HL-60/S4 treated with retinoic acid at 250 ng/mL for 4 days and 3 days (cell line): ENCODE data around the gene NEURL4.

Experiments used
- in situ Hi-C: fragments of 300-500 bp; cut with MboI; formaldehyde crosslinking; loops from 2 replicates; pipeline ENCODE4 v1.7.0; 2022; ENCODE audit warnings: low sequenced_read_pairs

Gene NEURL4

DNA sequence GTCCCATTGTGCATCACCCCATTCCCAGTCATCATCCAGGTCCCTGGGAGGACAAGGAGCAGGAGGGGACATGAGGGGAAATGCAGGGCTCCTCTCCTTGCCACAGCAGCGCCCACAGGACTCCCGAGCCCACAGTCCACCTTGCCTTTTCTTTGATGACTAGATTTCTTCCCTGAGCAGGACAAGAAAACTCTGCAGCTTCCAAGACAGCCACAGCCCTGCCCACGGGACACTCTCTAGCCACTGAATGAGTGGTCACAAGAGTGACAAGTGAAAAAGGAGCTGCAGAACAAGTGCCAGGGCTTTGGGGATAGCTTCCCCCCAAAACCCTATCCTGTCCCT lies 4.7 kb downstream of the NEURL4 start:
- in situ Hi-C loops: no loop called here

DNA sequence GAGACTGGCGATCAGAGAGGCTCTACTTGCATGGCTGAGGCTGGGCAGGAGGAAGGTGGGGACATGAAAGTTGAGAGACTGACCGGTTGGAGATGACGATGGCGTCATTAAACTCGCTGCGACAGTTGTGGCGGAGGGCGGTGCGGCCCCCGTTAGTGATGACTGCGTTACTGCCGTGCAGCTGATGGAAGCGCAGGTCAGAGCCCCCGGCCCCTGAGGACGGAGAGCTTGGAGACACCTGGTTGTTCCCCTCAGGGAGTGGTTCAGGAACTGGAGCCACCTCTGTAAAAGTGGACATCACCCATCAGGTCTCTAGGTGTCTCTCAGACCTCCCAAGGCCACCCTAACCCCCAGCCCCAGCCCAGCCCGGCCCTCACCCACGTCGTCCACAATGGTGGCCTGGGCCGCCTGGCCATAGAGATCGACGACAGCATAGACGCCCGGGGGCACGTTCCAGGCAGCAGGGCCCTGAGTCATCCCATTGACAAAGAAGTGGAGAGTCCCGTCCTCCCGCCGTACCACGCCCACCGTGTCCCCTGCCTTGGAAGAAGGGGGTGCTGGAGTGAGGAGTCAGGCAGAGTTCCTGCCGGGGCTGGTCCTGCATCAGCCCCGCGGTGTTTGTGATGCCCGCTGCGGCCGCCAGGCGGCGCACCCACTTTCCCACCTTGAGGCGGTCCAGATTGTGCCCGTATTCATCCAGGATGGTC lies 5.3 kb downstream of the NEURL4 start:
- in situ Hi-C loops: no loop called here

DNA sequence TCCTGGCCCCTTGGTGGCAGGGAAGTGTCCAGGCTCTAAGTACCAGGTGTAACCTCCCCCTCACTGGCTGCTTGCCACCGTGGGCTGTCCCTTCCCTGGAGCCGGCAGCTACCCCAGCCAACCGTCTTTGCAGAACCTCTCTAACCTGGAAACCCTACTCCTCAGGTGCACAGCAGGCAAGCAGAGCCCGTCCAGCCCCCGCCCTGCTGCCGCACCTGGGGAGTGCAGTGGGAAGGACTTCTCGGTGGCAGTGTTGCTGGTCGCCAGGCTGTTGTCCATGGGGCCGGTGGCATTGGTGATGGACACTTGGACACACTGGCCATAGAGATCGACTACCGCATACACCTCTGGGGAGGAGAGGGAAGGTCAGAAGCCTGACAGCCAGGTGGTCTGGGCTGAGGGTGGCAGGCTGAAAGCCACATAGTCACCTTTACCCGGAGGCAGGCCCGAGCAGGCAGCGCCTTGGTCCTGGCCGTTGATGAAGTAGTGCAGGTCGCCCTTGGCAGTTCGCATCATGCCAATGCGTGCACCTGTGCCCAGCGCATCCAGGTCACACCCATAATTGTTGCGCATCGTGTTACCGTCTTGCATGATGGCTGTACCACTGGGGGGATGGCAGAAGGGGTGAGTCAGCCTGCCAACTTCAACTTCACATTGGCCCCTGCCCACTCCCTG lies 6.5 kb downstream of the NEURL4 start:
- in situ Hi-C loops: no loop called here

DNA sequence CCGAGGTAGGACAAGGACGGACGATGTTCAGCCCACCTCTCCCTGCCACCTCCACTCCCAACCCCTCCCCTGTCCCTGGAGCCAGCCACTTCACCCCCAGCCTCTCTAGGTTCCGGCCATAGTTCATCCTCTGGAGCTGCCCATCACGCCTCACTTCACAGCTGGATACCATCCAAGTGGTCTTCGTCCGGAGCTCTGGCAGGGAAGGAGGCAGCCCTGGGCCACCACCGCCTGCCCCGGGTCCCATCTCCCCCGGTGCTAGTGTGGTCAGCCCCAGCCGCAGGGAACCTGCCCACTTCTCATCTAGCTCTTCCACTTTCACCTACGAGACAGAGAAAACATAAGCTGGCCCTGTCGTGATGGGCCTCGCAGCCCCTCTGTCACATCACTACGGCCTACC lies 7.7 kb downstream of the NEURL4 start:
- in situ Hi-C loops: no loop called here

DNA sequence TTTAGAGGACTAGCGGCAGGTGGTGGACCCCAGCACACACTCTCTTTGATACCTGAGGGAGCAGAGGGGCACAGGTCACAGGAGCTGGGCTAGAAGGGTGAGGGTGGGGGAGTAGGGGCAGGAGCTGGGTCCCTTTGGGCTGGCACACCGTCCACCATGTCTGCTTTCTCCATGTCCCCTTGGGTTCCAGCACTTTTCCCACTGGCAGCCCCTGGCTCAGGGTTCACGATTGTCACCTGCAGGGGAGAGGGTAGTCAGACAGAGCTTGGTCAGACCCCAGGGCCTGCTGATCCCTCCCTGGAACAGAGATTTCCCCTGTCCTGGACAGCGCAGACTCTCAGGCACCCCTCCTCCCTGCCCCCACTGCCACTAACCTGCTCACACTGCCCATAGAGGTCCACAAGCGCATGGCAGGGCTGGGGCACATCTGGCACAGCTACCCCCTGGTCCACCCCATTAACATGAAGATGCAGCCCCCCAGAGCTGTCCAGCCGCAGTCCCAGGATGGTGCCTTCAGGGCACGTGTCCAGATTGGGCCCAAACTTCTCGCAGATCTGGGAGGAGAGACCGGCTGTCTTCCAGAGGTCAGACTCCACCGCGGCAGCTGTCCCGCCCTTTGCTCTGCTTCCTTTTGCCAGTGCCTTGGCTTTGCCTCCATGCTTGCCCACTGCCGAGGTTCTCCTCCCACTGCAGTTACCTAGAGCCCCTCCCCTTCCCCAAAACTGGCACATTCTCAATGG lies 10.8 kb downstream of the NEURL4 start:
- in situ Hi-C loops: no loop called here

DNA sequence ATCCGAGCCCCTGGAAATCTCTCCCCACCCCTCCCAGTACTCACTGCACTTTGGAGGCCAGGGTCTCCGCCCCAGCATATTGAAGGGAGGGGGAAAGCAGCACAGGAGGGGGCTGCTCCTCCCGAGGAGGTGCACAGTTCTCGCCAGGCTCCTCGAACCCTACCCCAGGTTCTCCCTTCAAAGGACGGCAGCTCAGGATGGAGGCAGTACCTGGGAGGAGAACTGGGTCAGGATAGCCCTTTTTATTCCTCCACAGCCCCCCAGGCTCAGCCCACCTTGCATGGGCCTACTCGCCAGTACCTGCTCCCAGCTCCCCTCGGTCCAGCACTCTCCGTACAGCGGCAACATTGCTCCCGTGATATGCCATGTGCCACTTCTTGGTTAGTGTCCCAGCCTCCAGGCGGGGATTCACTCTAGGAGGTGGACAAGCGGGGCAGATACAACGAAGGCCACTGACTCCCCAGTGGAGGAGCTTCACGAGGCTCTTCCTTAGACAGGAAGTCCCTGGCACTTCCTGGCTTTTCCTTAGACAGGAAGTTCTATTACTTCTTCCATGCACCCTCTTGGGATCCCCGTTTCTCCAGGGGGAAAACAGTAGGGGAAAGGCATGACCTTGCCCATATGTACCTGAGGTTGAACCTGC lies 11.9 kb downstream of the NEURL4 start:
- in situ Hi-C loops: no loop called here

DNA sequence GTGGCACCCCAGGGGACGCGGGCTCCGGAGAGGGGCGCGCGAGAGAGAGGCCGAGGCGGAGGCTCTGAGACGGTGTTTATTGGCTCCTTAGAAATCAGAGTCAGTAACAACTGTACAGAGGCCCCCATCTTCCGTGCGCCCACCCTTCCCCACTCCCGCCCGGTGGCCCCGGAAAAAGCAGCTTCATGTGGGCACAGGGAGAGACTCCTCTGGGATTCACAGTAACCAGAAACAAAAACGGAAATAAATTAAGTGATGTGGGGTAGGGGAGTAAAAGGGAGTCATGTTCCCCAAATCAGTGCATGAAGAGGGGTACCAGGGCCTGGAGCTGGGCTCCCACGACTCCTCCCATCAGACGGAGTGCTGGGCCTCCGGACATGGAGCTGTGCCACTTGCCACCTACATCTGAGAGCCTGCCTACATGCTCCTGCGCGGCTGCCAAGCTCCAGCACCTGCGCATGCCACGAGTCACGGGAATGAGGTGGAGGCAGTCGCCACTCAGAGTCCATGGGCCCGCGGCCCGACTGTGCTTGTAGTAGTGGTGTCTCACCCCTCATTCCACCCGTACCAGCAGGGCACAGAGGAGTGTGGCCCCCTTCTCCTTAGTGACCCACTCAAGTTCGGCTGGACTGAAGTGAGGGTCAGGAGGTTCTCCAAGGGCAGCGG lies 13.4 kb downstream of the NEURL4 start:
- in situ Hi-C loops: no loop called here

DNA sequence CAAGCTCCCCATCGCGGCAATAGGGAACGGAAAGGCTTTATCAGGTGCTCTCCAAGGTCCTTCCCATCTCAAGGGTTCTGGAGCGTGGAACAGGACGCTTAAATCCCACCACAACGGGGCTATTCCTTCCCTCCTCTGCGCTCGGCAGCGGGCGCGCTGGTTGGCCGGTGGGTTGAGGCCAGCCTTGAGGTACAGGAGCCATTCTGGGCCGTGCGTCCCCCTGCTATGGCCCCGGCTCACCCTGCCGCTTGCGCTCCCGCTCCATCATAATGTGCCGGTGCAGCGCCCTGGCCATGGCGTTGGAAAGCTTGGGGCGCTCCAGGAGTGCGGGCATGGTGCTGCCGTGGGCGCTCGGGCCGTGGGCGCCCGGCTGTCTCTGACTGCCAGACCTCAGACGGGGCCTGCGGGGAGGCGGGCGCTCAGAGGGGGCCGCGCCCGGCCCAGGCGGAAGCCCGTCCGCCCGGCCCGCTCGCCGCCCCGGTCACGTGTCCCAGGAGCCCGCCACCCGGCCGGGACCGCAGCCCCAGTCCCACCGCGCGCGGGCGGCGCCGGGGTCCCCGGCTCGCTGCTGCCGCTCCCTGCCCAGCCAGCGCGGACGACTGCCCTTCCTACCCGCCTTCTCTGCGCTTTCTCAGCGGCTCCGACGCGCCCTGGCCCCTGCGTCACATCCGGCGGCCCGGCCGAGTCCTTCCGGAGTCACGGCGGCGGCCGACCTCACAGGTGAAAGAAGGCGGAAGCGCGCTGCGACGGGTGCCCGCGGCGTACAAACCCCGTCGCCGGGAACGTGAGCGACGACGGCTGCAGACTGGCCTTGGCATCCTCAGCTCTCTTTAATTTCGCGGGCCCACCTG lies 14.2 kb downstream of the NEURL4 start, which contains the start of gene GPS2:
TSS of gene GPS2 (minus strand) at position 642 of the 851 bp plus-strand sequence. CDS start at position 334, 308 bp downstream.
- in situ Hi-C loops: no loop called here

DNA sequence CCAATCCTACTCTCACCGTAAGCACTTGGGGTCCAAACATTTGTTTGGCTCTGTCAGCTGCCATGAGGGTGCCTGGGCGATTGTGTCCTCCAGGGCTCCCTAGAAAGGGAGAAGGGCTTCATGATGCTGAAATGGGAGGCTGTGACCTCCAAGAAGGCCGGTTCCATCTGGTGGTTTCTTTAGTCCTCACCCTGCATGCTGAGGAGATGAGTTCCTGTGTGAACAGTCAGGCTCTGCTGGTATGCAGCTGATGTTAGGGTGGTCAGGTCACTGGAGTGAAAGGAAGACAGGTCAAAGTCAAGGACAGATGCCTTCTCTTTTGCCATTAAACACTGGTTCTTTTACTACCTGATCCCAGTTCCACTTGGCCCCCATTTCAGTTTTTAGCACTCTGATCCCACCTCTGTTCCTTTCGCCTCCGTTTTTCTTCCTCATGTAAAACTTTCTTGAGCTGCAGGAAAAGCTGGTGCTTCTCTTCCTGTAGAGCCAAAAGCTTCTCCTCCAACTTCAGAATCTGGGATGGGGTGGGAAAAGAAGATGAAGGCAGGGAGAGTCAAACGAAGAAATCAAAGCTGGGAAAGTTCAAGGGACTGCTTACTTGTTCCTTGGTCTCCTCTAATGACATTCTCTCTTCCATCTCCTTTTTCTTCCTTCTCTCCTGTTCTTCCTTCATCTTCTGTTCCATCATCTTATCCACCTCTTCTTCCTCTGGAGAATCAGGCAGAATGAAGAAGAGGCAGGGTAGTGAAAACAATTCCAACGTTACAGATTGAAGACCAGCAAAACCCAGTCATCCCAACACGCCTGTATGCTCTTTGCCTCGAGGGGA lies 15.0 kb downstream of the NEURL4 start:
- in situ Hi-C loops: no loop called here

DNA sequence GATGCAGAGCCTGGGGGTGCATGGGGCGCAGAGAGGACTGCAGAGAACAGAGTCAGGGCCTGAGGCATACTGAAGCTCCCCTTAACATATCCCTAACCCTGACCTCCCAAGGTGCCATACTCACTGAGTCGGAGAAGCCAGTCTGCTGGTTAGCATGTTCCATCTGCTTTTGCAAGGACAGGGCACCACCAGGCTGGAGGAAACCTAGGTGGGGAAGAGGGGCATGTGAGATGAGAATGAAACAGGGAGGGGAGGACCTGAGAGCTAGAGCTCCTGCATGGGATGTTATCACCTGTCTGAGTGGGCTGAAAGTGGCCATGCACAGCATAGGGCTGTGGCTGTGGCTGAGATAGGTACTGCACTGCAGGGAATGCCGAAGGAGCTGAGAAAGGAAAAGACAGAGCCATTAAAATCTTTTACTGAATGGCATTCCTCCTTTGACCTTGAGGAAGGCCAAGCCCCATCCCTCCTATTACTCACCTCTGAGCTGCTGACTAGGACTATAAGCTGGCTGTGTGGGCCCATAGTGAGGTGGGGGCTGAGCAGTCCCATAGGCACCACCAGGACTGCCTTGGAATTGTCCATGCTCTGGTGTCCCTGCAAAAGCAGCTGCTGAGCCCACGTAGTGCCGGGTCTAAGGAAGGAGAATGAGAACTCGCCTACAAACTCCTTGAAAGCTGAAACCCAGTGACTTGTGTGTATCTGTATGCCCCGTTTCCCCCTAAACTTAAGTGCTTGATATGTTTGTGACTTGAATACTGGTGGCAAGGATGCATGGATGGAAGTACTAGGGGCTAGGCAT lies 15.8 kb downstream of the NEURL4 start:
- in situ Hi-C loops: no loop called here

DNA sequence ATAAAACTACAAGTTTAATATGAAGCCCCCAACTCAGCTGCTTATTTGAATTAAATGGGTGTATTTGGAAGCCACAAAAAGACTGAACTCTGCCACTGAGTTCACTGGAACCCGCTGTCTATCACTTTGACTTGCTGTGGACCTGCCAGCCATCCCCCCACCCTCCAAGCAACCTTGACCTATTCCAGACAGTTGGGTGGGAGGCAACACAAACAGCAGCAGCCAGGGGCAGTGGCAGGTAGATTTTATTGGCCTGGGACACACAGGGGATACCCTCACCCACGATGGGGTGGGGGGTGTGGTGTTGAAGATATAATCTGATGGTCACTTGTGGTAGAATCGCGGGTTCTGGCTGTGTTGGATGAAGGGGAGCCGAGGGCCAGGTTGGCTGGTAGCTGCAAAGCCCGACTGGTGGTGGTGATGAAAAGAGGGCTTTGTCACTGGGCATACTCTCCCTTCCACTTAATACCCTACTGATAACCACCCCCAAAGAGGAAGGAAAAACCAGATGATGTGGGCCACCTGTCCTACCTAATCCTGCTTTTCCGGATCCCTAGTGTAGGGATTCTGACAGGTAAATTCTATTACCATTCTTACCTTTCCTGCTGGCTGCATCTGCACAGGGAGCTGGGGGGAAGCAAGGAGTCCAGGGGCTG lies 16.6 kb downstream of the NEURL4 start:
- in situ Hi-C loops: no loop called here

DNA sequence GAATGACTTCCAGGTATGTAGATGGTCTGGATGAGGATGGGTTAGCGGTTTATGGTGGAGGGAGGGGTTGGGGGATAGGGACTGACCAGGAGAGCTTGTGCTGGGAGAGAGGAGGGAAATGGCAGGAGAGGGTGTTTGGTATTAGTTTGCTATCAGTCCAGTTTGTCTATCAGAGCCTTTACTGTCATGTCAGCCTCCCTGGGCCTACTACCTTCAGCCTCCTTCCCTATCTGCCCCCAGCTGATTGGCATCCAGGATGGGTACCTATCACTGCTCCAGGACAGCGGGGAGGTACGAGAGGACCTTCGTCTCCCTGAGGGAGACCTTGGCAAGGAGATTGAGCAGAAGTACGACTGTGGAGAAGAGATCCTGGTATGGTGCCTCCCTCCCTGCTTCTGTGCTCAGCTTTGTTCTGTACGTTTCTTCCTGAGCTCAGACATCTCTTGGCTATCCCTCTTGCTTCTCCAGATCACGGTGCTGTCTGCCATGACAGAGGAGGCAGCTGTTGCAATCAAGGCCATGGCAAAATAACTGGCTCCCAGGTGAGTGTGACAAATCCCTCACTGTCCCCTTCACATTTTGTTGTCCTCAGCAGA lies 17.9 kb downstream of the NEURL4 start:
- in situ Hi-C loops: no loop called here

DNA sequence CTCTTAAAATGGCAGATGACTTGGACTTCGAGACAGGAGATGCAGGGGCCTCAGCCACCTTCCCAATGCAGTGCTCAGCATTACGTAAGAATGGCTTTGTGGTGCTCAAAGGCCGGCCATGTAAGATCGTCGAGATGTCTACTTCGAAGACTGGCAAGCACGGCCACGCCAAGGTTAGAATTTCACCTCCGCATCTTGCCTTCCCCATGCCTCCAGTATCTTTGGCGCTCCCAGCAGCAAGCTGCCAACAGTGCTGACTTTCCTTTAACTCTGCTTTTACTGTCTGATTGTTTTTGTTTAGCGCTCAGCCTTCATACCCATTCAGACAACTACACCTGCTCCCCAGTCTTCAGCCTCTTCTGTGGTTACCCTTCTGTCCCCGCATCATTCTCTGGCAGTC lies 19.5 kb downstream of the NEURL4 start:
- in situ Hi-C loops: no loop called here

DNA sequence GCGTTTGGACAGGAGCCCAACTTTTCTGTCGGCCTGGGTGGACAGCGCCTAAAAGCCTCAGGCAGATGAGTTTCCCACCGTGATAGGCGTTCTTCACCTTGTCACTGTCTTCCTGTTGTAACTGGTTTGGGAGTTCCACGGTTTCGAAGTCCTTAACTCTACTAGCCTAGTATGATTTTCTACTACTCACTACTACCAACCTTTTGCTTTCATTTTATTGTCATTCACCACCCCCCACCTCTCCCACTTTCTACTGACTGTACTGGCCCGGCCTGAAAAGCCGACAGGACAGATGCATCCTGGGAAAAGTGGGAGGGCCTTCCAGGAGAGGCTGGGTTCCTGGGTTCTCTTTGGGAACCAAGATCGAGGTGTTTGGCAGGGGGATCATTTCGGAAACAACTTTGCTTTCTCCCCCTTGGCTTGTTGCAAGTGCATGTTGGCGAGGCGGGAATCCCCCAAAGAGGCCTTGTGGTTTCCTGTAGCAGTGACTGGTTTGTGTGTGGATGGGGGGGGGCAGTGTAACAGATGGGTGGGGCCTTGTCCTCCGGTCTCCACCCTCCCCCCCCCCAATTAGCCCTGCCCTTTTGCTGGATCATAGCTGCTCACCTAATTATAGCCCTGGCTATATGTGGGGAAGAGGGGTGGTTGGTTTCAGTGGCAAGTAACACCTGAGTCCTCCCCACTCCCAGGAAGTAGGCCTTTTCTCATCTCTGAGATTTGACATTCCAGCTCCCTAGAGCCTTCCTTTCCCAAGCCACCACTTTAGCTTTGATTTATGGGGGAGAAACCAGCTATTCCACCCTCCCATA lies 20.3 kb downstream of the NEURL4 start:
- in situ Hi-C loops: no loop called here

DNA sequence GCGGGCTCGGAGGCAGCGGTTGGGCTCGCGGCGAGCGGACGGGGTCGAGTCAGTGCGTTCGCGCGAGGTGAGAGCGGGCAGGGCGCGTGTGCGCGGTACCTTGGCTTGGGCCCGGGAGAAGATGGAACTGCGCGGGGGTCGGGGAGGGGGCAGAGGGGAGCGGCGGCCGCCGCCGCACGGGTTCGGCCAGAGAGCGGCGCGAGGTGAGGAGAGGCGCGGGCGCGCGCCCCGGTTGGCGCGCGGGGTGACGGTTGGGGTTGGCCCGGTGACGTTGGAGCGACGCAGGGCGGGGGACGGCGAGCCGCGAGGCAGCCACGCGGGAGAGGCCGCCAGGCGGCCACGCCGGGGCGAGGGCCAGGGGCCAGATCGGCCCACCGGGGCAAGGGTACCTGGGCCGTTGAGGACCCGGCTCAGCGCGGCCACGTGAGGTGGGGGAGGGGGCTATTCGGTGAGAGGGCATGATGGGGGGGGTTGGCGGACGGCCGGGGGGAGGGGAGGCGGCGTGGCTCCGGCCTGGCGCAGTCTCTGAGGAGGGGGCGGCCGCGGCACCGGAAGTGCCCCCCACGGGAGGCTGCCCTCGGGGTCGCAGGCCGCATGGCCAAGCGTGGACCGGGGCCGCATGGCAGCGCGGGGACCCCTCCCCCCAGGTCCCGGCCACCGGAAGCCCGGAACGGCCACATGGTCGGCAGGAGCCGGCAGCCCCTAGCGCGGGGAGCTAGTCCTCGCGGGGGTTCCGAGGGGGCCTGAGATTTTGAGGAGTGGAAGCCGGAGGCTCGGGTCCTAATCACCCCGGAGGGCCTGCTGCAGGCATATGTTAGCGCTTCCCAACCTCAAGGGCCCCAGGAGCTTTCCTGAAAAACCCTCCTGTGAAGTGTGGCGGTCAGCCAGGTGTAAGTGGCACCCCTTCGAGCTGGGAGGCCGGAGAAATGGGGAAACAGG lies 21.2 kb downstream of the NEURL4 start:
- in situ Hi-C loops: no loop called here
